ENCODE results near the gene ERF.
A peak's percentile ranks its signal among the peaks of the same experiment; 100 is the strongest.

ERF gene

GRCh38 chr19:42206871-42207755 lies 47.8 kb downstream of the ERF start:
- DNase-seq, result peak; percentile 53

- no peak for DNase-seq
These were observed 50.3 kb downstream of the ERF start for GRCh38 chr19:42204664-42205063.

- no peak for DNase-seq
These were observed 51.2 kb downstream of the ERF start for GRCh38 chr19:42203700-42204099.

GRCh38 chr19:42202290-42202880 lies 52.5 kb downstream of the ERF start:
- no peak for DNase-seq

- DNase-seq, result no peak
These were observed 53.2 kb downstream of the ERF start for GRCh38 chr19:42201489-42202289.

- DNase-seq, result no peak
These were observed 54.7 kb downstream of the ERF start for GRCh38 chr19:42200116-42200715.

GRCh38 chr19:42199440-42200115 lies 55.4 kb downstream of the ERF start:
- DNase-seq, result no peak

- no peak for DNase-seq
These were observed 56.1 kb downstream of the ERF start for GRCh38 chr19:42198676-42199439.

Measured in fibroblast of skin of right biceps (primary cell).